CD4-positive, alpha-beta T cell (primary cell): ENCODE data around the gene UBE4B. TPM values are rescaled to one million over a fixed set of nuclear protein-coding genes. Genes with fewer than 3 reads are reported as not detected.

ENCODE experiments used
- ATAC-seq: fragments of 200-7000 bp; cut with Tn5 transposase; one replicate; pipeline ENCODE4 v1.10.0; 2022; ENCODE audit warnings: mild to moderate bottlenecking; ENCODE audit not compliant: poor library complexity
- CTCF ChIA-PET: fragments of 350-600 bp; sonication (Branson Sonifier 250); formaldehyde crosslinking; loops from one replicate; lab custom pipeline; 2021; ENCODE audit warnings: antibody characterized with exemption, inconsistent platforms; lab: Charles Lee
- POLR2A ChIA-PET: fragments of 350-600 bp; sonication (Branson Sonifier 250); formaldehyde crosslinking; loops from one replicate; lab custom pipeline; 2021; ENCODE audit warnings: antibody characterized with exemption, inconsistent platforms; lab: Charles Lee
- DNase-seq, 14 experiments: peaks; one replicate each; pipeline ENCODE4 v3.0.0-alpha.2; 2013 to 2020; ENCODE audit warnings: mixed read lengths in 2 of 14
- H3K27ac ChIP-seq, 2 donors: one replicate each; pipeline versions ENCODE4 v1.5.1 to v1.7.0; 2013; ENCODE audit warnings: low read length in 2 of 2, low read depth in 1 of 2, mild to moderate bottlenecking in 1 of 2
- H3K27me3 ChIP-seq, 2 experiments: 1 replicate in 1 of 2; 2 replicates in 1 of 2; pipeline versions ENCODE4 v1.6.1 to v1.7.0; 2013; ENCODE audit warnings: low read length in 2 of 2, control low read depth in 1 of 2, mild to moderate bottlenecking in 1 of 2, moderate library complexity in 1 of 2; ENCODE audit not compliant: insufficient read depth in 2 of 2, control insufficient read depth in 1 of 2
- H3K36me3 ChIP-seq: one replicate; pipeline ENCODE4 v1.6.1; 2013; ENCODE audit warnings: low read length, control low read depth; ENCODE audit not compliant: insufficient read depth
- H3K4me1 ChIP-seq: one replicate; pipeline ENCODE4 v1.6.1; 2013; ENCODE audit warnings: low read length, control low read depth; ENCODE audit not compliant: insufficient read depth
- H3K4me3 ChIP-seq: one replicate; pipeline ENCODE4 v1.5.1; 2013; ENCODE audit warnings: mild to moderate bottlenecking, low read length, moderate library complexity
- H3K9me3 ChIP-seq, 2 experiments: 1 replicate in 1 of 2; 2 replicates in 1 of 2; pipeline versions ENCODE4 v1.6.1 to v1.7.0; 2013; ENCODE audit warnings: low read length in 2 of 2, mild to moderate bottlenecking in 2 of 2, control low read depth in 1 of 2, moderate library complexity in 1 of 2; ENCODE audit not compliant: control insufficient read depth in 1 of 2, insufficient read depth in 1 of 2
- H3K27ac Mint-ChIP-seq: one replicate; pipeline ENCODE4 v1.8.0; 2020; ENCODE audit warnings: mixed read lengths
- H3K27me3 Mint-ChIP-seq: one replicate; pipeline ENCODE4 v1.8.0; 2021; ENCODE audit warnings: mixed read lengths
- H3K36me3 Mint-ChIP-seq: one replicate; pipeline ENCODE4 v1.8.0; 2021; ENCODE audit warnings: low read depth, mixed read lengths
- H3K4me1 Mint-ChIP-seq: one replicate; pipeline ENCODE4 v1.8.0; 2021; ENCODE audit warnings: low read depth, mixed read lengths
- H3K4me3 Mint-ChIP-seq: one replicate; pipeline ENCODE4 v1.8.0; 2020; ENCODE audit warnings: mild to moderate bottlenecking, mixed read lengths
- H3K9me3 Mint-ChIP-seq: one replicate; pipeline ENCODE4 v1.8.0; 2020; ENCODE audit warnings: mixed read lengths
- intact Hi-C, 2 experiments: fragments of 100-400 bp; cut with DNase I in 1 of 2; cut with micrococcal nuclease in 1 of 2; formaldehyde crosslinking; loops; one replicate each; pipeline versions ENCODE4 v1.15.1 to v1.9.0; 2023 to 2025; cut with DNase I, micrococcal nuclease
- total RNA-seq, 174 experiments: library from RNA in 2 of 174; stranded (reverse) in 2 of 174; gene quantifications; one replicate each; pipeline ENCODE4 v1.2.3 and lab custom pipeline; 2021 to 2026
- TF ChIP-seq, protein P1 (sequence below): fragments of 200-600 bp; IDR thresholded peaks from one replicate; pipeline ENCODE4 v1.8.0; 2022; ENCODE audit warnings: antibody characterized with exemption, mild to moderate bottlenecking

UBE4B gene
- total RNA-seq, 2 experiments from 2014 or later, result 27.9 to 28.7 TPM

DNA sequence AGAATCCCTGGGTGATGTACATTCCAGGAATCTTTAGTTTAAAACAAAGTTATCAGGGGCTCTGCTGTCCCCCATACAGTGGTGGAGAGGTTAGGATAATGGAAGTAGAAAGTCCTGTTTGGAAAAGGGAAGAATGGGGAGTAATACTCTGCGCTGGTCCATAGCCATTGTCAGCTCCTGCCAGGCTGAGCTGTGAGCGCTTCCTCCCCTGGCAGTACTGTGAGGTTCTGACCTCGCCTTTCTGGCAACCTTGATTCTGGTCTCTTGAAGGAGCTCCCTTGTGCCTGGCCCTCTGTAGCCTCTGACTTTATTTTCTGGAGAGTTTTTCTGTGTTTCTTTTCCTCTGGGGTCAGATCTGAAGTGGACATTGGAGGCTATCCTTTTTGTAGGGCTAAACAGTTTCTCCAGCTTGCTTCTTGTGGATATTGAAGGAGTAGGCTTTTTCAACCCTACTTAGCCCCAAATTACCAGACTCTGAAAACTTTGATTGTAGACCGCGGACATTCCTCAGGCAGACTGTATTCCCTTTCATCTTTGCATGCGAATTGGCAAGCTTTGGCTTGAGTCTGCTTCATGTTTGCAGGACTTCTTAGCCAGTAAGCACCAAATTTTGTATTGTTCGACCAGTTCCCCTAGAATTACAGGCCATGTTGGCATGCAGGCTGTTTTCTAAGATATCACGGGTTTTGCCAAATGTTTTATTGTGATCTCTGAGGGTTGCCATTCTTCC, 13.8 kb downstream of the UBE4B start:
- intact Hi-C loops, result no loop called here
- DNase-seq (no peak), ATAC-seq (no peak)
- H3K27ac Mint-ChIP-seq, result no peak overlapping the region
- CTCF ChIA-PET, result interaction anchor here (0.7 kb wide), 1 partner anchor 830 kb away, joined by 3 read pairs; no protein-coding TSS in a partner anchor
- Histone ChIP-seq H3K36me3 (peaks cover 50% of the 10 kb centered on the region), H3K4me3 (no peak overlapping the region), H3K9me3 (no peaks in the 10 kb centered on the region), H3K27ac (no peak overlapping the region), H3K27me3 (no peaks in the 10 kb centered on the region), H3K4me1 (peaks cover 14% of the 10 kb centered on the region)
- TF ChIP-seq, protein P1, sequence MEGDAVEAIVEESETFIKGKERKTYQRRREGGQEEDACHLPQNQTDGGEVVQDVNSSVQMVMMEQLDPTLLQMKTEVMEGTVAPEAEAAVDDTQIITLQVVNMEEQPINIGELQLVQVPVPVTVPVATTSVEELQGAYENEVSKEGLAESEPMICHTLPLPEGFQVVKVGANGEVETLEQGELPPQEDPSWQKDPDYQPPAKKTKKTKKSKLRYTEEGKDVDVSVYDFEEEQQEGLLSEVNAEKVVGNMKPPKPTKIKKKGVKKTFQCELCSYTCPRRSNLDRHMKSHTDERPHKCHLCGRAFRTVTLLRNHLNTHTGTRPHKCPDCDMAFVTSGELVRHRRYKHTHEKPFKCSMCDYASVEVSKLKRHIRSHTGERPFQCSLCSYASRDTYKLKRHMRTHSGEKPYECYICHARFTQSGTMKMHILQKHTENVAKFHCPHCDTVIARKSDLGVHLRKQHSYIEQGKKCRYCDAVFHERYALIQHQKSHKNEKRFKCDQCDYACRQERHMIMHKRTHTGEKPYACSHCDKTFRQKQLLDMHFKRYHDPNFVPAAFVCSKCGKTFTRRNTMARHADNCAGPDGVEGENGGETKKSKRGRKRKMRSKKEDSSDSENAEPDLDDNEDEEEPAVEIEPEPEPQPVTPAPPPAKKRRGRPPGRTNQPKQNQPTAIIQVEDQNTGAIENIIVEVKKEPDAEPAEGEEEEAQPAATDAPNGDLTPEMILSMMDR, result no peak
- H3K4me3 Mint-ChIP-seq, result no peak overlapping the region
- peaks cover 59% of the 10 kb centered on the region for H3K4me1 Mint-ChIP-seq
- H3K9me3 Mint-ChIP-seq, result no peaks in the 10 kb centered on the region
- peaks cover 74% of the 10 kb centered on the region for H3K36me3 Mint-ChIP-seq
- no peaks in the 10 kb centered on the region for H3K27me3 Mint-ChIP-seq
- POLR2A ChIA-PET, result interaction anchor here (0.7 kb wide), 1 partner anchor 12 kb away, joined by 3 read pairs; no protein-coding TSS in a partner anchor

DNA sequence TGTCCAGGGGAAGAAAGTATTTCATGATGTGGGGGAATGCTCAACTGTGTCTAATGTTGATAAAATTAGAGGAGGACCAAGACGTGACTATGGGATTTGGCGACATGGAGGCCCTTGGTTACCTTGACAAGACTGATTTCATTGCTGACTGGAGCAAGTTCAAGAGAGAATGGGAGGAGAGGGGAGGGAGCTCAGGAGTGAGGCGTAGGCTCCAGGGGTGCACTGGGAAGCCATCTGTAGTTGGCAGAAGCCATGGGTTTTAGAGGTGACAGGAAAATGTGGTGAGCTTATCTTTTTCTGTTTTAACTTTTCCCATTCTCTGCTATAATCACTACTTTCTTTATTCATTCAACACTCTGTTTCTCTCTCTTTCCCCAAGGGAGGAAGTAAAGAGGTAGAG, 15.8 kb downstream of the UBE4B start:
- H3K36me3 Mint-ChIP-seq, result peaks cover 79% of the 10 kb centered on the region
- intact Hi-C loops, result no loop called here
- H3K4me1 ChIP-seq, result peaks cover 12% of the 10 kb centered on the region
- ATAC-seq, result no peak
- peaks cover 40% of the 10 kb centered on the region for H3K36me3 ChIP-seq
- no peak overlapping the region for H3K27ac ChIP-seq
- no peaks in the 10 kb centered on the region for H3K27me3 Mint-ChIP-seq
- ChIA-PET CTCF (no interaction called here), POLR2A (no interaction called here)
- H3K4me1 Mint-ChIP-seq, result peaks cover 64% of the 10 kb centered on the region
- TF ChIP-seq, protein P1, result no peak
- H3K4me3 Mint-ChIP-seq, result no peak overlapping the region
- H3K9me3 Mint-ChIP-seq, result no peaks in the 10 kb centered on the region
- no peak overlapping the region for H3K27ac Mint-ChIP-seq
- no peak for DNase-seq
- no peak overlapping the region for H3K4me3 ChIP-seq
- H3K27me3 ChIP-seq, result no peaks in the 10 kb centered on the region
- no peaks in the 10 kb centered on the region for H3K9me3 ChIP-seq

DNA sequence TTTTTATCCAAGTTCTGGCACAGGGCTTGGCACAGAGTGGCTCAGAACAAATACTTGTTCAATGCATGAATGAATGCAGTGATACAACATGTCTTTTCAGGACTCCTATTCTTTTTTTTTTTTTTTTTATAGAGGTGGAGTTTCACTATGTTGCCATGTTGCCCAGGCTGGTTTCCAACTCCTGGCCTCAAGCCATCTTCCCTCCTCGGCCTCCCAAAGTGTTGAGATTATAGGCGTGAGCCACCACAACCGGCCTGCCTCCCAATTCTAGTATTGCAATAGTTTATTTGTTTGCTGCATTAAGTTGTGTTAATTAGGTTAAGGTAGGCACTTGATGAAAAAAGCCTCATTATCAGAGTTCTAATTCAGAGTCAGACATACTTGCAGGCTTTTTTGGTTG, 17.9 kb downstream of the UBE4B start:
- Mint-ChIP-seq H3K4me1 (peaks cover 47% of the 10 kb centered on the region), H3K27me3 (no peaks in the 10 kb centered on the region), H3K9me3 (no peaks in the 10 kb centered on the region), H3K4me3 (no peak overlapping the region), H3K36me3 (peaks cover 75% of the 10 kb centered on the region), H3K27ac (no peak overlapping the region)
- TF ChIP-seq, protein P1, result no peak
- intact Hi-C loops, result no loop called here
- no peak overlapping the region for H3K4me3 ChIP-seq
- peaks cover 39% of the 10 kb centered on the region for H3K36me3 ChIP-seq
- CTCF ChIA-PET, result no interaction called here
- H3K27me3 ChIP-seq, result no peaks in the 10 kb centered on the region
- POLR2A ChIA-PET, result no interaction called here
- ATAC-seq (no peak), DNase-seq (no peak)
- no peak overlapping the region for H3K27ac ChIP-seq
- no peaks in the 10 kb centered on the region for H3K9me3 ChIP-seq
- peaks cover 9% of the 10 kb centered on the region for H3K4me1 ChIP-seq
